Type B pancreatic cell (in vitro differentiated cells): ENCODE results near the gene TTC39A. TPM values are rescaled to one million over a fixed set of nuclear protein-coding genes. Genes with fewer than 3 reads are reported as not detected.

Experiments used
- DNase-seq: peaks from one replicate; pipeline ENCODE4 v3.0.0; 2021; ENCODE audit warnings: mixed read lengths; ENCODE audit not compliant: unreplicated experiment; ENCODE audit errors: extremely low spot score
- H3K27ac Mint-ChIP-seq: 2 replicates; pipeline ENCODE4 v1.8.0; 2021; ENCODE audit warnings: mild to moderate bottlenecking, mixed read lengths
- H3K27me3 Mint-ChIP-seq: 2 replicates; pipeline ENCODE4 v1.8.0; 2021; ENCODE audit warnings: mixed read lengths
- H3K36me3 Mint-ChIP-seq: 2 replicates; pipeline ENCODE4 v1.8.0; 2021; ENCODE audit warnings: mixed read lengths
- H3K4me1 Mint-ChIP-seq: one replicate; pipeline ENCODE4 v1.8.0; 2021; ENCODE audit warnings: mixed read lengths; ENCODE audit not compliant: unreplicated experiment
- H3K4me3 Mint-ChIP-seq: 2 replicates; pipeline ENCODE4 v1.8.0; 2021; ENCODE audit warnings: mild to moderate bottlenecking, mixed read lengths
- H3K9me3 Mint-ChIP-seq: 2 replicates; pipeline ENCODE4 v1.8.0; 2021; ENCODE audit warnings: mixed read lengths
- CTCF ChIP-seq: fragments of 200-600 bp; sonication (generic); conservative IDR thresholded peaks from 2 replicates; pipeline ENCODE4 v1.5.0; 2021; ENCODE audit warnings: antibody characterized with exemption, mild to moderate bottlenecking
- total RNA-seq: library from RNA; stranded (reverse); gene quantifications from 2 replicates; pipeline ENCODE4 v1.2.1, GENCODE V29; 2021; ENCODE audit warnings: low replicate concordance

The TTC39A gene
- total RNA-seq, 1 donor from 2014 or later, result 16.3 TPM

DNA sequence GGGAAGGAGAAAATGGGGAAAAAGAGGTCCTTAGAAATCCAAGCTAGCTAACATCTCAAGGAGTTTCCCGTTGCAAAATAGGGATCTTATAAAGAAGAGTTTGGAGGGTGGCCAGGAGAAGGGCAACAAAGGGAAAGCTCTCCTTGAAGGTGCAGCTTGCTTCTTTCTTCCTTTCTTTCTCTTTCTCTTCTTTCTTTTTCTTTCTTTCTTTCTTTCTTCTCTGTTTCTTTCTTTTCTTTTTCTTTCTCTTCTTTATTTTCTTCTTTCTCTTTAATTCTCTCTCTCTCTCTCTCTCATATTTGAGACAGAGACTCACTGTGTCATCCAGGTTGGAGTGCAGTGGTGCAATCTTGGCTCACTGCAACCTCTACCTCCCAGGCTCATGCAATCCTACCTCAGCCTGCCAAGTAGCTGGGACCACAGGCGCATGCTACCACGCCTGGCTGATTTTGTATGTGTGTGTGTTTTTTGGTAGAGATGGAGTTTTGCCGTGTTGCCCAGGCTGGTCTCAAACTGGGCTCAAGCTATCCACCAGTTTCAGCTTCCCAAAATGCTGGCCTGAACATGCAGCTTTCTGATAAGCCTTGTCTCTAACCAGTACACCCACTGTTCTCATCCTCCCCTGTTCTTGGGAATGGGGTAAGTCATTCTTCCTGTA is 49.9 kb downstream of the TTC39A start:
- DNase-seq, result no peak
- Mint-ChIP-seq H3K36me3 (peaks cover 10% of the 10 kb centered on the region), H3K27me3 (no peaks in the 10 kb centered on the region), H3K4me3 (no peak overlapping the region), H3K27ac (no peak overlapping the region), H3K9me3 (no peaks in the 10 kb centered on the region), H3K4me1 (peaks cover 14% of the 10 kb centered on the region)
- TF ChIP-seq CTCF, result no peak

DNA sequence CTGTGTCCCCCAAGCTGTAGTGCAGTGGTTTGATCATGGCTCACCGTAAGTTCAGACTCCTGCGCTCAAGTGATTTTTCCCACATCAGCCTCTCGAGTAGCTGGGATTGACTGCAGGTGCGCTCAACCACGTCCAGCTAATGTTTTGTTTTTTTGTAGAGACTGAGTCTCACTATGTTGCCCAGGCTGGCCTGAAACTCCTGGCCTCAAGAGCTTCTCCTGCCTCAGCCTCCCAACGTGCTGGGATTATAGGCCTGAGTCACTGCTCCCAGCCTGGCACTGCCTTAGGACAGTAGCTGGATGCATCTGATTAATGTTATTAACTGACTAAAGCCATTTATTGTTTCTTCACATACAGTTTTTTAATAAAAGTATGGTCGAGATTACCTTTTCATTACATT is 54.1 kb downstream of the TTC39A start:
- Mint-ChIP-seq H3K9me3 (no peaks in the 10 kb centered on the region), H3K4me1 (no peaks in the 10 kb centered on the region), H3K27me3 (no peaks in the 10 kb centered on the region)

DNA sequence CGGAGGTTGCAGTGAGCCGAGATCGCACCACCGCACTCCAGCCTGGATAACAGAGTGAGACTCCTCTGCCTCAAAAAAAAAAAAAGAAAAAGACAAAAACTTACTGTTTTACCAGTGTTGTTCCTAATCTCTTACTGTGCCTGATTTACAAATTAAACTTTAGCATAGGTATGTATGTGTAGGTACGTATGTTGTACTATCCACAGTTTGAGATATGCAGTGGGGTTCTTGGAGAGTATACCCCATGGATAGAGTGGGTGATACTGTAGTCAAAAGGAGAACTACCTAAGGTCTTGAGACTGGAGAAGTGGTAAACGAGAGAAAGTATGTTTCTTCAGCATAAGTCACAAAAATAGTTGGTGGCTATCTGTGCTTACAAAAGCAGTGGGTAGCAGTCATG is 55.7 kb downstream of the TTC39A start:
- no peak for DNase-seq
- H3K9me3 Mint-ChIP-seq, result no peaks in the 10 kb centered on the region
- no peak overlapping the region for H3K27ac Mint-ChIP-seq
- no peaks in the 10 kb centered on the region for H3K27me3 Mint-ChIP-seq
- H3K36me3 Mint-ChIP-seq, result peaks cover 28% of the 10 kb centered on the region
- no peak for TF ChIP-seq CTCF
- H3K4me3 Mint-ChIP-seq, result no peak overlapping the region
- peaks cover 3% of the 10 kb centered on the region for H3K4me1 Mint-ChIP-seq

More for the DNA sequence above, 54.1 kb downstream of the TTC39A start:
- no peak for TF ChIP-seq CTCF
- H3K4me3 Mint-ChIP-seq, result no peak overlapping the region
- no peak for DNase-seq
- no peak overlapping the region for H3K27ac Mint-ChIP-seq
- H3K36me3 Mint-ChIP-seq, result peaks cover 23% of the 10 kb centered on the region

DNA sequence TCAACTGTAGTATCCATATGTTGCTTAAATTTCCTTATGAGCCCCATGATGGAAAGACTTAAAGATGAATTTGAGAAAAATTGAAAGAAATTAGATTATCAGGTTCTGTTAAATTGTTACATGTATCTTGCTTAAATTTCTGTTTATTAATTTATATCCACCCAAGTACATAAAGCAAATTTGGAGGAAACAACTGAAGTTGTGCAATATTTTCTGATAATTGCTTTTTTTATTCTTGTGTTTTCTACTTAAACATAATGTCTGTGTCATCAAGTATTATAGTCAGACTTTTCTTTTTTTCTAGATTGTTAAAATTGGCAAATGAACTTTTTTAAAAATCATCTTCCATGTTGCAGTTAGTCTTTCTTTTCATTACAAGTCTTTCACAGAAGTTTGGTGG is 57.4 kb downstream of the TTC39A start:
- no peak overlapping the region for H3K27ac Mint-ChIP-seq
- TF ChIP-seq CTCF, result no peak
- H3K4me3 Mint-ChIP-seq, result no peak overlapping the region
- H3K27me3 Mint-ChIP-seq, result no peaks in the 10 kb centered on the region
- H3K9me3 Mint-ChIP-seq, result no peaks in the 10 kb centered on the region
- H3K4me1 Mint-ChIP-seq, result peaks cover 3% of the 10 kb centered on the region
- DNase-seq, result no peak
- H3K36me3 Mint-ChIP-seq, result peaks cover 23% of the 10 kb centered on the region

DNA sequence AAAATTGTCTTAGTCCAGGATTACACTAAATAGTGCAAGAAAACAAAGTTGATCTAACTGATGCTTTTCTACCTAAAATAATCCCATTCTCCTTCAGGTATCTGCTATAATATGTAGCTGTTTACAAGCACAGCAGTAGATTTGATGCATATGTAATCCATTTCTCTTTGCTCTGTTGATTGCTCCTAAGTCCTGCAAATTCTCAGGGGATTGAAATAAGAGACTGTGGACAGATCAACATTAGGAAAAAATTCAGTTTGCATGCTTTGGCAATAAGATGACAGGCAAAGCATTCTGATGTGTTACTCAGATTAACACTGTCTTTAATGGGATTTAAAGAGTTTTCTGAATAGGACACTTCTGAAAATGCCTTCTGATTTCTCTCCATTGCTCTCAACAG is 59.6 kb downstream of the TTC39A start:
- no peaks in the 10 kb centered on the region for H3K9me3 Mint-ChIP-seq
- no peaks in the 10 kb centered on the region for H3K27me3 Mint-ChIP-seq
- H3K36me3 Mint-ChIP-seq, result peaks cover 23% of the 10 kb centered on the region
- peaks cover 7% of the 10 kb centered on the region for H3K4me1 Mint-ChIP-seq
- H3K27ac Mint-ChIP-seq, result no peak overlapping the region
- DNase-seq, result no peak
- TF ChIP-seq CTCF, result no peak
- H3K4me3 Mint-ChIP-seq, result no peak overlapping the region
